Adrenal gland (tissue), 5 donors: ENCODE data around the gene KLF11.

ENCODE experiments used
- CTCF ChIP-seq, 6 experiments: fragments of 450-650 bp in 4 of 6; fragments of 200-600 bp in 2 of 6; sonication (generic) in 1 of 6; IDR thresholded peaks; 1 replicate in 5 of 6; 2 replicates in 1 of 6; pipeline versions ENCODE4 v1.5.1 to v1.8.0; 2016 to 2021; ENCODE audit warnings: antibody characterized with exemption in 6 of 6, mild to moderate bottlenecking in 2 of 6, moderate library complexity in 1 of 6
- POLR2A ChIP-seq, 2 donors: fragments of 450-650 bp; IDR thresholded peaks; one replicate each; pipeline ENCODE4 v1.6.1; 2017; ENCODE audit warnings: antibody characterized with exemption in 2 of 2, mild to moderate bottlenecking in 2 of 2, moderate library complexity in 1 of 2
- donor health status: DM: no; HTN: no; CAD: no.

DNA sequence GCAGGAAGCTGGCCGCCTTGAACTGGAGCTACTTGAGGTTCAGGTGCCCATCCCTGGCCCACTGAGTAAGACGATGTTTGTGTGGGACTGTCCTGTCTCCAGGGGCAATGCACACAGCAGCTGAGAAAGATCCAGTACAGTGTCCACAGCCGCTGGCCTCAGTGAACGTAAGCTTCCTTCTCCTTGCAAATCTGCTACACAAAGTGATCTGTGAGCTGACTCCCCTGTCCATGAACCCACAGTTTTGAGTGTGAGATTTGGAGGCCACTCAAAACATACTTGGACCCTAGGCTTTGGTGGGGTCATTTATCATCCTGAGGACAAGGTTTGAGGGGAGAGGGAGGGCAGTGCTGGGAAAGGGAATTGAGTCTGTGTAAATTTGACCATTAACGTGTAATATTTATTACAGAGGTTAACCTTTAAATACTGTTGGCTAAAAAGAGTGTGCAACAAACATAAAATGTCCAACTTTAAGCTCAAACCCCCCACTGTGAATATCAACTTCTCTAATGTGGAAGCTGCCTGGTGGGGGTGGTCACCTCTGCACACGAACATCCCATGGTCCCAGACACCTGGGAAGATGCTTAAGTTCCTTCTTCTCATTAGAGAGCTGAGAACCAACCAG, 41.8 kb downstream of the KLF11 start:
- TF ChIP-seq POLR2A (IDR thresholded peaks at IDR 0.05) (no peak), CTCF (IDR thresholded peaks at IDR 0.05) (no peak)
